HEK293 (cell line): Measurements from ENCODE around the gene SHLD1.

Source experiments
- CTCF ChIP-seq: fragments of 450-650 bp; formaldehyde crosslinking; IDR thresholded peaks from 2 replicates; pipeline ENCODE4 v1.5.1; 2016; ENCODE audit warnings: missing biosample characterization, missing genetic modification characterization
- PBX3 ChIP-seq: sonication (generic); formaldehyde crosslinking; IDR thresholded peaks from 2 replicates; pipeline ENCODE4 v1.8.1; 2022; ENCODE audit warnings: mild to moderate bottlenecking, moderate library complexity, missing genetic modification reagents
- ZNF266 ChIP-seq: fragments of 450-650 bp; formaldehyde crosslinking; IDR thresholded peaks from 2 replicates; pipeline ENCODE4 v1.5.1; 2016; ENCODE audit warnings: missing biosample characterization, missing genetic modification characterization, low read depth
- ZNF335 ChIP-seq: fragments of 450-650 bp; formaldehyde crosslinking; conservative IDR thresholded peaks from 2 replicates; pipeline ENCODE4 v1.5.1; 2016; ENCODE audit warnings: missing biosample characterization, missing genetic modification characterization
- ZNF670 ChIP-seq: fragments of 450-650 bp; formaldehyde crosslinking; IDR thresholded peaks from 2 replicates; pipeline ENCODE4 v1.5.1; 2016; ENCODE audit warnings: missing biosample characterization, missing genetic modification characterization, low read depth
- ZXDB ChIP-seq: fragments of 450-650 bp; formaldehyde crosslinking; IDR thresholded peaks from 2 replicates; pipeline ENCODE4 v1.5.1; 2016; ENCODE audit warnings: missing biosample characterization, missing genetic modification characterization

GRCh38 chr20:5864873-5865587, 114.8 kb downstream of the SHLD1 start:
- TF ChIP-seq CTCF (no peak), ZNF266 (tag by site-specific recombination) (no peak), PBX3 (no peak), ZNF335 (tag by site-specific recombination) (no peak), ZXDB (tag by site-specific recombination) (no peak), ZNF670 (tag by site-specific recombination) (no peak)
